Left lung (tissue), 10 donors: ENCODE data around the gene CTPS1. TPM values are rescaled to one million over a fixed set of nuclear protein-coding genes. Genes with fewer than 3 reads are reported as not detected.

Source experiments
- ATAC-seq: fragments of 200-7000 bp; cut with Tn5 transposase; one replicate; pipeline ENCODE4 v1.9.1; 2020; ENCODE audit warnings: moderate library complexity
- DNase-seq, 4 donors: peaks; one replicate each; pipeline ENCODE4 v3.0.0-alpha.2; 2013 to 2020
- H3K27ac ChIP-seq, 2 donors: fragments of 200-600 bp; sonication (generic) in 1 of 2; one replicate each; pipeline versions ENCODE4 v1.5.0 to v1.8.0; 2020 to 2021
- H3K27me3 ChIP-seq, 2 donors: fragments of 200-600 bp; sonication (generic) in 1 of 2; one replicate each; pipeline versions ENCODE4 v1.5.0 to v1.8.0; 2020 to 2021
- H3K36me3 ChIP-seq, 2 donors: fragments of 200-600 bp; sonication (generic) in 1 of 2; one replicate each; pipeline versions ENCODE4 v1.5.0 to v1.8.0; 2020 to 2021
- H3K4me1 ChIP-seq, 2 donors: fragments of 200-600 bp; one replicate each; pipeline ENCODE4 v1.8.0; 2021
- H3K4me3 ChIP-seq, 2 donors: fragments of 200-600 bp; sonication (generic) in 1 of 2; one replicate each; pipeline versions ENCODE4 v1.5.0 to v1.8.0; 2020 to 2021; ENCODE audit warnings: mild to moderate bottlenecking in 1 of 2
- H3K9me3 ChIP-seq, 2 donors: fragments of 200-600 bp; sonication (generic) in 1 of 2; one replicate each; pipeline versions ENCODE4 v1.5.0 to v1.8.0; 2020 to 2021
- CTCF ChIP-seq, 2 donors: fragments of 200-600 bp; sonication (generic) in 1 of 2; IDR thresholded peaks; one replicate each; pipeline versions ENCODE4 v1.5.0 to v1.8.0; 2021; ENCODE audit warnings: antibody characterized with exemption in 2 of 2
- intact Hi-C, 2 donors: fragments of 100-400 bp; cut with DNase I; formaldehyde crosslinking; loops; one replicate each; pipeline versions ENCODE4 v1.11.2 to v1.14.2; 2022
- polyA plus RNA-seq, 6 donors: library from polyadenylated mRNA; unstranded; fragments of 120-200 nt; gene quantifications; one replicate each; pipeline ENCODE4 v1.2.1, GENCODE V29; 2013; ENCODE audit not compliant: insufficient read length in 6 of 6
- total RNA-seq, 2 donors: library from RNA; stranded (reverse); fragmentation: NEBNext Ultra II Directional; extraction: Animal tissue kit (Norgen Biotek cat#: 25700); gene quantifications; one replicate each; pipeline ENCODE4 v1.2.1, GENCODE V29; 2021
- donor health status: DM: no; HTN: yes; CAD: no.
- donor health status: DM: no; HTN: no; CAD: no.

Gene CTPS1
- total and polyA plus RNA-seq, 8 donors = 19.3 to 39.5 (median 24.1) TPM

- peak; percentile 87 for ATAC-seq
- Histone ChIP-seq H3K27me3 (no peaks in the 10 kb centered on the region), H3K9me3 (no peaks in the 10 kb centered on the region), H3K27ac (no peak overlapping the region), H3K36me3 (no peaks in the 10 kb centered on the region), H3K4me1 (peaks cover 0 to 22% of the 10 kb centered on the region in 2 donors), H3K4me3 (no peak overlapping the region)
- TF ChIP-seq CTCF (IDR thresholded peaks at IDR 0.05) = peak; percentile 86 to 95
- DNase-seq = peak; percentile 50 to 90 (median 70)
- intact Hi-C loops = loop anchor here in 1 of 2 donors (5.0 kb wide), 1 partner anchor 105 kb away; no protein-coding TSS in a partner anchor
These were observed 27.4 kb upstream of the CTPS1 start for GRCh38 chr1:40951943-40952743.

GRCh38 chr1:40952744-40953315 lies 26.7 kb upstream of the CTPS1 start:
- Histone ChIP-seq H3K27me3 (no peaks in the 10 kb centered on the region), H3K27ac (no peak overlapping the region)

GRCh38 chr1:40954626-40955025 lies 24.9 kb upstream of the CTPS1 start:
- no peaks in the 10 kb centered on the region for H3K27me3 ChIP-seq
- no peak for TF ChIP-seq CTCF (IDR thresholded peaks at IDR 0.05)
- no peak for ATAC-seq
- H3K36me3 ChIP-seq = no peaks in the 10 kb centered on the region
- H3K27ac ChIP-seq = no peak overlapping the region
- intact Hi-C loops = loop anchor here in 1 of 2 donors (5.0 kb wide), 1 partner anchor 107 kb away; no protein-coding TSS in a partner anchor
- H3K4me1 ChIP-seq = peaks cover 0 to 14% of the 10 kb centered on the region in 2 donors
- DNase-seq = no peak
- no peaks in the 10 kb centered on the region for H3K9me3 ChIP-seq
- no peak overlapping the region for H3K4me3 ChIP-seq

More at GRCh38 chr1:40952744-40953315, 26.7 kb upstream of the CTPS1 start:
- no peak for DNase-seq
- Histone ChIP-seq H3K4me1 (peaks cover 0 to 22% of the 10 kb centered on the region in 2 donors), H3K4me3 (no peak overlapping the region), H3K9me3 (no peaks in the 10 kb centered on the region), H3K36me3 (no peaks in the 10 kb centered on the region)
- intact Hi-C loops = loop anchor here in 1 of 2 donors (5.0 kb wide), 1 partner anchor 106 kb away; no protein-coding TSS in a partner anchor
- no peak for ATAC-seq
- peak in 1 of 2 donors; percentile 45 for TF ChIP-seq CTCF (IDR thresholded peaks at IDR 0.05)

DNA sequence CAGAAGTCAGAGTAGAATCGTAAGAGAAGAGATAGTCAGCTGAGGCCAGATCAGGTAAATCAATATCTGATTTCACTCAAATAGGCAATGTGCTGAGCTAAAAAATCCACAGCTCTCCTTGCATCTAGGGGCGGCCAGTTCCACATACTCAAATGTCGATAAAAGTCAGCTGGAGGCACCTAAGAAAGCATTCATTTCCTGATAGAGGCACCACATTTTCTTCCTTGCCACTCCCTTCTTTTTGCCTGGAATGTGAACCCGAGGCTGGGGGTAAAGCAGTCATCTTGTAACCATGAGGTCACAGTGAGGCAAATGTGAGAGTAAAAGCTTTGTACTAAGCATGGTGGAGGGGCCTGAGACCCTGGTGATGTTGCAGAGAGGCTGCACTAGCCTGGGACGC lies 24.2 kb upstream of the CTPS1 start:
- DNase-seq (no peak), ATAC-seq (peak; percentile 23)
- no peak overlapping the region for H3K4me3 ChIP-seq
- no peak for TF ChIP-seq CTCF (IDR thresholded peaks at IDR 0.05)
- no peaks in the 10 kb centered on the region for H3K27me3 ChIP-seq
- H3K27ac ChIP-seq = no peak overlapping the region
- H3K4me1 ChIP-seq = peaks cover 0 to 14% of the 10 kb centered on the region in 2 donors
- H3K36me3 ChIP-seq = no peaks in the 10 kb centered on the region
- intact Hi-C loops = no loop called here
- no peaks in the 10 kb centered on the region for H3K9me3 ChIP-seq

DNA sequence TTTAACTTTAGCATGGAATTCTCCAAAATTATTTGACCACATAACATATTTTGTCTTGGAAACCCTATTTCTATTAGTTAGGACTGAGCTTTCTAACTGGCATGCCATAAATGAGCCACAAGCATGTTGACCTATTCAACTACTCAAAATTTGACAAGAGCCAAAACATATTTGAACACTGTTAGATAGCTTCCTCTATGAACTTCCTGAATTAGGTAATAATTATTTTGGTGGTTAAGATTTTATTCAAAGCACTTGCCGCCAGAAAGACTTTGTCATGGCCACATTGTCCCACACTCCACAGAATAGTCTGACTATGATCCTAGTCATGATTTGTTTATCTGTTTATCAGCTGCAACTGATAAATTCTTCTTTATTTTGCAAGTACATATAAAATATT lies 23.1 kb upstream of the CTPS1 start:
- H3K9me3 ChIP-seq = no peaks in the 10 kb centered on the region
- H3K27ac ChIP-seq = no peak overlapping the region
- no peaks in the 10 kb centered on the region for H3K27me3 ChIP-seq
- peak; percentile 78 for ATAC-seq
- H3K4me3 ChIP-seq = no peak overlapping the region
- DNase-seq = no peak
- peaks cover 0 to 14% of the 10 kb centered on the region in 2 donors for H3K4me1 ChIP-seq
- no peak for TF ChIP-seq CTCF (IDR thresholded peaks at IDR 0.05)
- no peaks in the 10 kb centered on the region for H3K36me3 ChIP-seq
- intact Hi-C loops = no loop called here
